NOMO-1 treated with dmso at 0.1 percent for 144 hours (cell line): ENCODE results near the gene TSPAN5.

Source experiments
- DNase-seq: peaks from one replicate; lab custom pipeline; 2025; ENCODE audit not compliant: unreplicated experiment; lab: John Stamatoyannopoulos, UW

The TSPAN5 gene

DNA sequence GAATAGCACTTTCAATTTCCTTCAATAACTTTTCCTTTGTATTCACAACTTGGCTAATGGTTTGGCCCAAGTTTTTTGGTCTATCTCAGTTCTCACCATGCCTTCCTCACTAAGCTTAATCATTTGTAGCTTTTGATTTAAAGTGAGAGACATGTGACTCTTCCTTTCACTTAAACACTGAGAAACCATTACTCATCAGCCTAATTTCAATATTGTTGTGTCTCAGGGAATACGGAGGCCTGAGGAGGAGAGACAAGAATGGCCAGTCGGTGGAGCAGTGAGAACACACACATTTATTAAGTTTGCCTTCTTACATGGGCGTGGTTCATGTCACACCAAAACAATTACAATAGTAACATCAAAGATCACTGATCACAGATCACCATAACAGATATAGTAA is 56.7 kb downstream of the TSPAN5 start:
- no peak for DNase-seq

DNA sequence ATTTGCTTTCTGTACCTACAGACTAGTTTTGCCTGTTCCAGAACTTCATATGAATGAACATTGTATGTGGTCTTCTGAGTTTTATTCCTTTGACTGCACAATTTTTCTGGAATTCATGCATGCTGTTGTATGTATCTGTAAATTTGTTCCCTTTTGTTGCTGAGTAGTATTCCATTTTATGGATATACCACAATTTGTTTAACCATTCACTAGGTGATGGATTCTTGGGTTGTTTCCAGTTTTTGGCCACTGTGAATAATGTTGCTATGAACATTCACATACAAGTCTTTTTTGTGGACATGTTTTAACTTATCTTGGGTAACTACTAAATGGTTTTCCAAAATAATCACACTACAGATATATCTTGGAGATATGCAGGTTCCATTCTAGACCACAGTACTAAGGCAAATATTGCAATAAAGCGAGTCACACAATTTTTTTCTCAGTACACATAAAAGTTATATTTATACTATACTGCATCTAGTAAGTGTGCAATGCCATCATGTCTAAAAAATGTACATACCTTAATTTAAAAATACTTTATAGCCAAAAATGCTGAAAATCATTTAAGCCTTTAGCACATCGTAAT is 58.7 kb downstream of the TSPAN5 start:
- no peak for DNase-seq

DNA sequence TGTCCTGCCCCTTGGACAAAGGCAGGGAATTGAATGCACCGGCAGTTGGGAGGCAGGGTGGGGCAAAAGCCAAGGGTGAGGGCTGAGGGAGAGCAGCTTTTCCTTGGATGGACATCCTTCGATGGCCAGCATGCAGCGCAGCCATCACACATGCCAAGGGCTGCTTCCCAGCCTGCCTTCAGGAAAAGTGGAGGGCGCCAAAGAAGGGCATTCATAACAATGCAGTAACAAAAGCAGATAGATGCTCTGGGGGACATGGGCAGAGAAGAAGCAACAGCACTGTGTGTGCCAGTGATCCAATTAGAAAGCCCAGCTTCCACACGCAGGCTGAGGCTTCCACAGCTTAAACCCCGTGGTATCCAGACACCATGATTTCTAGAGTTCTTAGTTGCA is 71.5 kb downstream of the TSPAN5 start:
- no peak for DNase-seq

DNA sequence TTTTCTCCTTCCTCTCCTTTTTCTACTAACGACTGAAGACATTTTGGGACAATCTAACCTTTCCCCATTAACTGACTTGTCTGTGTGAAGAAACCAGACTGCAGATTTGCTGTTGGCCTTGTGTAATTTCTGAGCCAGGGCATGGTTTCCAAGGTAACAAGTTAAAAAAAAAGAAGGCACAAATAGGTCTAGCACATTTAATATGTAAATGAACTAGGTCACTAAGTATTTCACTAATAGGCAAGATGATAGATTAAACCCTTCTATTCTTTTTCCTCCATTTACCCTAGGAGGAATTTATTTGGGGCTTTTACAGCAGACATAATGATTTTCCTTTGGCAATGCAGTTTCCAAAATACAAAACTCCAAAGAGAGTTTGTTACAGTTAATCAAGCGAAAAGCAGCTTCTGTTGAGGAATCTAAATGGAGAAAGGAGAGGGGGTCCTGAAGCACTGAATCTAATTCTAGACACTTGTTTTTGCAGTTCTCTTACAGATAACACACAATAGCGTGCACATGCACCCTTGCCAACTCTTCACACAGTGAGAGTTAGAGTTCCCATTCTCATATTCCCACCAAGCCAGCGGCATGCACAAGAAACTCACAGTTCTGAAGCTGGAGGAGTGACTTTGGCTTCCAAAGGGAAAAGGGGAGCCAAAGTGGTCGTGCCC is 72.0 kb downstream of the TSPAN5 start:
- DNase-seq = no peak

GRCh38 chr4:98585596-98585995 is 72.8 kb downstream of the TSPAN5 start:
- DNase-seq = no peak

GRCh38 chr4:98584265-98584664 is 74.1 kb downstream of the TSPAN5 start:
- DNase-seq = no peak

DNA sequence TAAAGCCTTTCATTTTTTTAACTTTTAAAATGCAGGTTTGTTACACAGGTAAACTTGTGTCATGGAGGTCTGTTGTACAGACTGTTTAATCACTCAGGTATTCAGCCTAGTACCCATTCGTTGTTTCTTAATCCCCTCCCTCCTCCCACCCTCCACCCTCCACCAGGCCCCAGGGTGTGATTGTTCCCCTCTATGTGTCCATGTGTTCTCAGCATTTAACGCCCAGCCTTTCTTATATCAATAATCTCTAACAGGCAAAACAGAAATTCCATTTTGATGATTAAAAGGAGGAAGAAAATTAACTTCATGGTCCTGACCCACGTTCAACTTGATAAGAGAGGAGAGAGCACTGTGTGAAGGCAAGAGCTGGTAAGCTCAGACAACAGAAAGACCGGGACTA is 75.1 kb downstream of the TSPAN5 start:
- DNase-seq = no peak

GRCh38 chr4:98581126-98581525 is 77.3 kb downstream of the TSPAN5 start:
- DNase-seq = no peak

- DNase-seq = no peak
Measured at GRCh38 chr4:98577956-98578355, 80.5 kb downstream of the TSPAN5 start.

- DNase-seq = no peak
Measured at GRCh38 chr4:98574816-98575215, 83.6 kb downstream of the TSPAN5 start.

DNA sequence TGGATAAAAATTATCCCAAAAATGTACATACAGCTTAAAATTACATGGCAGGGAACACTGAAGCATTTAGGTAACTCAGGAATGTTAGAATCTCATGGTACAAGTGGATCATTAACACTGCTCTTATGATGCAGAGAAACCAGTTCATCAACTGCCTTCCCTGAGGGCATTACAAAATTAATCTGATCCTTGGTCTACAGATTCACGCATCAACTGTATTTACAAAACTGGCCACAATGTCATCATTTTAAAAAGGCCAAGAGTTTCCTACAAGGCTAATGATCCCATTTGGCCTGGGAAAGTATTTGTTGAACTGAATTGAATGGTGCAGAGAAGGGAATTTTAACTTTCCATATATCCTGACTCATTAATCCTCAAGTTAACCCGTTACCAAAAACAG is 84.6 kb downstream of the TSPAN5 start:
- no peak for DNase-seq

- DNase-seq = no peak
Measured at GRCh38 chr4:98572697-98573096, 85.7 kb downstream of the TSPAN5 start.

DNA sequence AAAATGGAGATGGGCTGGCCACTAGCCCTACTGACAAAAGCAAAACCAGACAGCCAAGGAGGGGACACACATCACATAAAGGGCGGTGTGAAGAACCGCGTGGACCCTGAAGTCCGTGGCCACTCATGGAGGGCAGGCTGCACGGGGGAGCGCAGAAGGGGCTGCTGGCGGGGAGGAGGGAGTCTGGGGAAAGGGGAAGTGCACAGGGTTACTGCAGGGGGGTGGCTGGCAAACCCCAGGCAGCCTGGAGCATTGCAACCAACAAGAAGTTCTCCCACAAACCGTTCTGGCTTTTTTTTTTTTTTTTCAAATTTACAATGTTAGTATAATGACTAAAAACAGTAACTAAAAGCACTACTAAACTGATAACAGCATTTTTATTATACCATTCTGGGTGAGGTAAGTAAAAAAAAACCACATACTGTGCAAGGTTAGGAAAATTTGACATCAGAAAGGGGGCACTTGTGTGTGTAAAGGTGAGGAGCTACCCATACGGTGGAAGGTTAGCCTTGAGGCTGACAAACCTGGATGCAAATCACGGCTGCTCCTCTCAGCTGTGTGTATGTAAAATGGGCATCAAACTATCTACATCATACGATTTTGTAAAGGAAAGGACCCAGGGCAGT is 87.1 kb downstream of the TSPAN5 start:
- DNase-seq = no peak

DNA sequence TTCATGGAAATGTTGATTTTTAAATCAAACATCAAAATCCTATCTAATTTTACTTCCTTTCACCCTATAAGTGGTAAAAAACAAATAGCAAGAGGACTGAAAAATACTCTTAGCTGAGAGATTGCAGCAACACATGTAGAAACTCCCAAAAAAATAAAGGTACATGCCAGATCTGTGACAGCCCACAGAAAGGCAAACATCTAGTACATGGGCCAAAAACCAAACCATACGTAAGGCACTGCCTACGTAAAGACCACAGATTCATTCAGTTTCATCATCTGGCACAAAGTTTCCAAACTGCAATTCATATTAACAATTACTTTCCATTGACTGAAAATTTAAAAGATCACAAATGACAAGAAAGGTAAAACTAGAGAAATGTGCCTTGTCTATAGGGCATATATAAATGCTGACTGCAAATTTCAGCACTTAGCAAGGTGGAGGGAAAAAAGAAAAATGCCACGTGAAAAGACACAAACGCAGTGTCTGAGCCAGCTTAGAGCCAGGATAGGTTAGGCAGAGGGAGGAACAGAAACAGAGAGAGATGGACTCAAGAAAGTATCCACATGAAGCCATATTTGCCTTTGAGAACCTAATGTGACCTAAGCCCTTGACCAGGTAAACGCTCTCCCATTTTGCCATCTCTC is 88.1 kb downstream of the TSPAN5 start:
- no peak for DNase-seq

DNA sequence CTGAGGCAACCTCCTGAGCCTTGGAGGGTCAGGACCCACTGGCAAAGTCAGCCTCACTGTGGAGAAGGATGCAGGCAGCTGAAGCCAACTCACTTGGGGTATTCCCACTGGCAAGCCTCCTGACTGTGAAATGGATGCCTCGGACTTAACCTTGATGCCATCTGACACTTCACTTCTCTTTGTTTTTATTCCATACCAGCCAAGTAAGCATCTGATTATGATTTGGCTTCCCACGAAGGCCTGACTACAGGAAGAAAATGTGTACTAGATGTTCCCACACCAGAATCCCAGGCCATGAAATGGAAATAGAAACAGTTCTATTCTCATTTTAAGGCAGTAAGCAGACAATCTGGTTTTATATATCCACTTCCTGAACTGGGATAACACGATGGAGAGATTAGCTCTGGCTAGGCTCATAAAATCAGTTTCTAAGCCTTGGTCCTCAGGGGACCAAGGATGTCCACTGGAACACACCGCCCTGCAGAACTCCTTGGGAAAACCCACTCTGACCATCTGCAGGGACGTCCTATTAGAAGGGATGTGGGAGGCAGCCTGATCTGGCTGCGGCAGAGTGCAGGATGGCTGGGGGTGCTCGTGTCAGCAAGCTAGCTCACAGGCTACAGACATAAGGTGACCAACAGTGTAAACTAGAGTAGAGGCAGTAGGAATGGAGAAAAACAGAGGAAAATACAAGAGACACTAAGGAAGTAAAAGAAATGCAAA is 89.3 kb downstream of the TSPAN5 start:
- no peak for DNase-seq

GRCh38 chr4:98567611-98568010 is 90.8 kb downstream of the TSPAN5 start:
- no peak for DNase-seq

DNA sequence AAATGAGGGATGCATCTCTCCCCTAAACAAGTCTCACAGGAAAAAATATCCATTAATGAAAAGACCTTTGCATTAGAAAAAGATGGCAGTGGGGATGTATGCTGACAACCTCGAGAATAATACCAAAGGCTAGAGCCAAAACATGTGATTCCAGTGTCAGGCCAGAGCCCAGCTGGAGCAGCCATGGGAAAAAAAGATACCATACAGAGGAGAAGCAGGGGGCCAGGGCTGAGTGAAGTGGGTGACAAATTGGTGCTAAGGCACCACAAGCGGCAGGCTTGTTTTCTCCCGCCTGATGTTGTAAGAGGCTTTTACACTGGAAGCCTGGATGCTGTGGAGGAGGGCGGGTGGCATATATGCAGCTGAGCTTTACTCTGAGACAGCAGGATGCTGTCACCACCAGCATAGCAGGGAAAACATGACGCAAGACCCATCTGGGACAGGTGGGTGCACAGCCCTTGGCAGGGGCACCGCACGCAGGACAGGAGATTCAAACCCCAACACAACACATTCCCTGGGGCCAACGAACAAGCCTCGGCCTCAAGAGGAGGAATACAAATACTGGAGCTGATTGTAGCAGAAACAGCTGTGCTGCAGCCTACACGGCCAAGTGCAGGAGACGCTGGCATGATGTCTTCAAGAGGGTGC is 91.9 kb downstream of the TSPAN5 start:
- no peak for DNase-seq

DNA sequence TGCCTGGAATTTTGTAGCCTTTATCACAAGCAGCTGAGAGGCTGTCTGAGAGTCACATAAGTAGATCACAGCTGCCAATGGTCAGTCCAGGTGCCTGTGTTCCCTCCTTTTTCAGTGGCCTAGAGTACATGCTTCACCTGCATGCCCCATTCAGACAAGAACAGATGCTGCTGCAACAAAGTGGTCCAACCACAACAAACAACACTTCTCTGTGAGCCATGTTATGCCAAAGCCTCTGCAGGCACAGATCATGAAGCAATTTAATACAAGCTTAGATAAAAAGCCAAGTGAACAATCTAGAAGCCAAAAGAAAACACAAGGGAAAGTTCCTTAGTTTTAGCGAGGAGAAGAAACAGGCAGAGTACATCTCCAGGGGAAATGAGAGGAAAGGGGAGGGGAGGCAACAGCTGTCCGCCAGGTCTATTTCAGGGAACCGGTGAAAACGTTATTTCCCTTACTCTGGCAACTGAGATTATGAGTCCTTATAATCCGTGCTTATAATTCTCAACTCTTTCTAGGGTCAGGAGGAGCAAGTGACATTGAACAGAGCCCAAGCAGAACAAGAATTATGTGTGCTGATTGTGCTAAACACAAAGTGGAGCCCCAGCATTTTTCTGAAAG is 92.6 kb downstream of the TSPAN5 start:
- no peak for DNase-seq

GRCh38 chr4:98564852-98565251 is 93.6 kb downstream of the TSPAN5 start:
- no peak for DNase-seq

GRCh38 chr4:98560321-98560720 is 98.1 kb downstream of the TSPAN5 start:
- no peak for DNase-seq
